ENCODE data around the gene MIP.
"Not testable (repeated sequence)": the region's sequence is repeated elsewhere in the genome, so short reads cannot be mapped to it uniquely, and the experiment has no call there.

MIP gene

GRCh38 chr12:56437430-56438176, 16.9 kb downstream of the MIP start:
- Mint-ChIP-seq H3K27me3 (no peaks in the 10 kb centered on the region), H3K9me3 (no peaks in the 10 kb centered on the region), H3K4me3 (no peak overlapping the region), H3K27ac (no peak overlapping the region), H3K4me1 (peaks cover 3% of the 10 kb centered on the region)
- no peak for DNase-seq
- no peak for ATAC-seq

- H3K27ac Mint-ChIP-seq, result no peak overlapping the region
- H3K9me3 Mint-ChIP-seq, result no peaks in the 10 kb centered on the region
These were observed 19.6 kb downstream of the MIP start for GRCh38 chr12:56434828-56435227.

GRCh38 chr12:56431850-56432249, 22.6 kb downstream of the MIP start:
- ATAC-seq (no peak), DNase-seq (no peak)
- no peak overlapping the region for H3K4me3 Mint-ChIP-seq
- no peaks in the 10 kb centered on the region for H3K27me3 Mint-ChIP-seq
- H3K27ac Mint-ChIP-seq, result no peak overlapping the region
- no peaks in the 10 kb centered on the region for H3K4me1 Mint-ChIP-seq
- no peaks in the 10 kb centered on the region for H3K9me3 Mint-ChIP-seq

More at GRCh38 chr12:56434828-56435227, 19.6 kb downstream of the MIP start:
- no peak for ATAC-seq
- Mint-ChIP-seq H3K4me3 (no peak overlapping the region), H3K27me3 (no peaks in the 10 kb centered on the region), H3K4me1 (no peaks in the 10 kb centered on the region)
- no peak for DNase-seq

GRCh38 chr12:56431288-56431687, 23.2 kb downstream of the MIP start:
- ATAC-seq, result no peak

GRCh38 chr12:56425940-56426438, 28.5 kb downstream of the MIP start:
- Mint-ChIP-seq H3K4me1 (peaks cover 8% of the 10 kb centered on the region), H3K4me3 (no peak overlapping the region), H3K9me3 (no peaks in the 10 kb centered on the region), H3K27me3 (no peaks in the 10 kb centered on the region), H3K27ac (no peak overlapping the region)
- ATAC-seq, result no peak
- DNase-seq, result no peak

More at GRCh38 chr12:56431288-56431687, 23.2 kb downstream of the MIP start:
- no peak for DNase-seq
- Mint-ChIP-seq H3K4me1 (no peaks in the 10 kb centered on the region), H3K27ac (peak overlapping the region in 1 of 2 donors; percentile 54), H3K4me3 (no peak overlapping the region), H3K27me3 (no peaks in the 10 kb centered on the region), H3K9me3 (no peaks in the 10 kb centered on the region)

GRCh38 chr12:56425193-56425592, 29.3 kb downstream of the MIP start:
- no peaks in the 10 kb centered on the region for H3K27me3 Mint-ChIP-seq
- ATAC-seq, result no peak
- no peak for DNase-seq
- H3K27ac Mint-ChIP-seq, result peak overlapping the region in 1 of 2 donors; percentile 66
- H3K4me1 Mint-ChIP-seq, result peaks cover 8% of the 10 kb centered on the region
- no peak overlapping the region for H3K4me3 Mint-ChIP-seq
- no peaks in the 10 kb centered on the region for H3K9me3 Mint-ChIP-seq

GRCh38 chr12:56420411-56420810, 34.0 kb downstream of the MIP start:
- Mint-ChIP-seq H3K27me3 (no peaks in the 10 kb centered on the region), H3K27ac (no peak overlapping the region)

GRCh38 chr12:56417739-56418138, 36.7 kb downstream of the MIP start:
- Mint-ChIP-seq H3K4me3 (no peak overlapping the region), H3K9me3 (no peaks in the 10 kb centered on the region), H3K27ac (no peak overlapping the region), H3K27me3 (no peaks in the 10 kb centered on the region), H3K4me1 (no peaks in the 10 kb centered on the region)
- ATAC-seq (no peak), DNase-seq (no peak)

More at GRCh38 chr12:56420411-56420810, 34.0 kb downstream of the MIP start:
- H3K9me3 Mint-ChIP-seq, result no peaks in the 10 kb centered on the region
- DNase-seq, result no peak
- H3K4me3 Mint-ChIP-seq, result no peak overlapping the region
- peaks cover 6% of the 10 kb centered on the region for H3K4me1 Mint-ChIP-seq
- ATAC-seq, result no peak

- Mint-ChIP-seq H3K4me3 (no peak overlapping the region), H3K4me1 (no peaks in the 10 kb centered on the region), H3K9me3 (no peaks in the 10 kb centered on the region), H3K27me3 (no peaks in the 10 kb centered on the region), H3K27ac (no peak overlapping the region)
- ATAC-seq (no peak), DNase-seq (no peak)
These were observed 40.1 kb downstream of the MIP start for GRCh38 chr12:56414401-56414800.

- Mint-ChIP-seq H3K27me3 (no peaks in the 10 kb centered on the region), H3K4me3 (no peak overlapping the region), H3K4me1 (no peaks in the 10 kb centered on the region), H3K9me3 (no peaks in the 10 kb centered on the region), H3K27ac (no peak overlapping the region)
- ATAC-seq (peak; percentile 15), DNase-seq (no peak)
These were observed 41.1 kb downstream of the MIP start for GRCh38 chr12:56413392-56413791.

GRCh38 chr12:56411781-56412639, 42.4 kb downstream of the MIP start:
- Mint-ChIP-seq H3K4me1 (no peaks in the 10 kb centered on the region), H3K4me3 (no peak overlapping the region), H3K27ac (no peak overlapping the region), H3K27me3 (no peaks in the 10 kb centered on the region), H3K9me3 (no peaks in the 10 kb centered on the region)
- no peak for DNase-seq
- no peak for ATAC-seq

GRCh38 chr12:56410768-56411167, 43.7 kb downstream of the MIP start:
- Mint-ChIP-seq H3K4me3 (no peak overlapping the region), H3K9me3 (no peaks in the 10 kb centered on the region), H3K27me3 (no peaks in the 10 kb centered on the region), H3K27ac (peak overlapping the region in 1 of 2 donors; percentile 27), H3K4me1 (no peaks in the 10 kb centered on the region)
- DNase-seq (no peak), ATAC-seq (no peak)

- Mint-ChIP-seq H3K27me3 (no peaks in the 10 kb centered on the region), H3K4me1 (no peaks in the 10 kb centered on the region), H3K27ac (no peak overlapping the region), H3K9me3 (no peaks in the 10 kb centered on the region), H3K4me3 (no peak overlapping the region)
- no peak for ATAC-seq
- DNase-seq, result no peak
These were observed 45.5 kb downstream of the MIP start for GRCh38 chr12:56408799-56409417.

GRCh38 chr12:56404227-56404626, 50.2 kb downstream of the MIP start:
- not testable (repeated sequence) for H3K4me3 Mint-ChIP-seq, H3K27ac Mint-ChIP-seq, ATAC-seq

GRCh38 chr12:56401612-56402011, 52.8 kb downstream of the MIP start:
- H3K27ac Mint-ChIP-seq, ATAC-seq, H3K4me3 Mint-ChIP-seq, H3K27me3 Mint-ChIP-seq, H3K4me1 Mint-ChIP-seq, DNase-seq: not testable (repeated sequence)
- H3K9me3 Mint-ChIP-seq, result peaks cover 17 to 22% of the 10 kb centered on the region in 2 donors

More at GRCh38 chr12:56404227-56404626, 50.2 kb downstream of the MIP start:
- H3K27me3 Mint-ChIP-seq, H3K4me1 Mint-ChIP-seq, DNase-seq: not testable (repeated sequence)
- peaks cover 7 to 13% of the 10 kb centered on the region in 2 donors for H3K9me3 Mint-ChIP-seq

Measured in stimulated activated naive CD8-positive, alpha-beta T cell treated with anti-CD3 and anti-CD28 coated beads, Interleukin-15, amount 100 ng/mL, for 72 hours (primary cell).